PC-3 (cell line): ENCODE data around the gene EXOC6. TPM values are rescaled to one million over a fixed set of nuclear protein-coding genes. Genes with fewer than 3 reads are reported as not detected.
A peak's percentile ranks its signal among the peaks of the same experiment; 100 is the strongest.

Experiments
- ATAC-seq: fragments of 200-7000 bp; cut with Tn5 transposase; 2 replicates; pipeline ENCODE4 v1.9.1; 2020; ENCODE audit warnings: mild to moderate bottlenecking, moderate library complexity
- BruUV-seq: library from RNA; stranded (reverse); fragments of 400-500 nt; replicated peaks from 2 replicates; lab custom pipeline; 2021; lab: Mats Ljungman, UMichigan
- CTCF ChIA-PET: fragments of 300-600 bp; sonication (Branson Sonifier 250); formaldehyde crosslinking; loops from one replicate; lab custom pipeline; 2022; ENCODE audit warnings: antibody characterized with exemption; lab: Charles Lee
- POLR2A ChIA-PET: fragments of 300-600 bp; sonication (Branson Sonifier 250); formaldehyde crosslinking; loops from one replicate; lab custom pipeline; 2022; ENCODE audit warnings: antibody characterized with exemption; ENCODE audit not compliant: unreplicated experiment; lab: Charles Lee
- DNase-seq: peaks from one replicate; pipeline ENCODE4 v3.0.0-alpha.2; 2015
- H2AFZ ChIP-seq: fragments of 300-600 bp; sonication (generic); 2 replicates; pipeline ENCODE4 v1.6.0; 2016; ENCODE audit warnings: antibody characterized with exemption, low read length
- H3F3A ChIP-seq: fragments of 300-600 bp; sonication (generic); one replicate; pipeline ENCODE4 v1.6.0; 2017; ENCODE audit warnings: antibody characterized with exemption, low read length, control low read depth, mild to moderate bottlenecking; ENCODE audit not compliant: unreplicated experiment
- H3K27ac ChIP-seq: fragments of 300-600 bp; sonication (generic); 2 replicates; pipeline ENCODE4 v1.5.1; 2016; ENCODE audit warnings: mild to moderate bottlenecking, low read length
- H3K27me3 ChIP-seq: fragments of 300-600 bp; sonication (generic); 2 replicates; pipeline ENCODE4 v1.6.1; 2016; ENCODE audit warnings: low read length, mixed read lengths
- H3K36me3 ChIP-seq: fragments of 300-600 bp; sonication (generic); 2 replicates; pipeline ENCODE4 v1.6.1; 2016; ENCODE audit warnings: low read depth, mixed run types, low read length, mixed read lengths
- H3K4me1 ChIP-seq: fragments of 300-600 bp; sonication (generic); 2 replicates; pipeline ENCODE4 v1.5.1; 2016; ENCODE audit warnings: low read length; ENCODE audit not compliant: insufficient read depth
- H3K4me2 ChIP-seq: fragments of 300-600 bp; sonication (generic); 2 replicates; pipeline ENCODE4 v1.6.0; 2016; ENCODE audit warnings: low read length
- H3K4me3 ChIP-seq: fragments of 300-600 bp; sonication (generic); 2 replicates; pipeline ENCODE4 v1.5.1; 2016; ENCODE audit warnings: mild to moderate bottlenecking, low read length, mixed read lengths
- H3K79me2 ChIP-seq: fragments of 300-600 bp; sonication (generic); 2 replicates; pipeline ENCODE4 v1.6.1; 2017; ENCODE audit warnings: low read length, mixed read lengths
- H3K9ac ChIP-seq: fragments of 300-600 bp; sonication (generic); 2 replicates; pipeline ENCODE4 v1.6.0; 2016; ENCODE audit warnings: mild to moderate bottlenecking, low read length
- H3K9me2 ChIP-seq: fragments of 300-600 bp; sonication (generic); replicated peaks from 2 replicates; pipeline ENCODE4 v1.6.1; 2016; ENCODE audit warnings: mixed run types, low read length, mixed read lengths
- H3K9me3 ChIP-seq: fragments of 300-600 bp; sonication (generic); 2 replicates; pipeline ENCODE4 v1.6.1; 2016; ENCODE audit warnings: low read length, mixed read lengths
- H4K20me1 ChIP-seq: fragments of 300-600 bp; sonication (generic); 2 replicates; pipeline ENCODE4 v1.6.1; 2016; ENCODE audit warnings: low read length, mixed read lengths
- EZH2 ChIP-seq: fragments of 300-600 bp; sonication (generic); IDR thresholded peaks from one replicate; pipeline ENCODE4 v1.6.1; 2017; ENCODE audit warnings: antibody characterized with exemption, mild to moderate bottlenecking, low read length; ENCODE audit not compliant: unreplicated experiment
- EZH2phosphoT487 ChIP-seq: fragments of 300-600 bp; sonication (generic); IDR thresholded peaks from 2 replicates; pipeline ENCODE4 v1.6.1; 2018; ENCODE audit warnings: mild to moderate bottlenecking, antibody characterized with exemption, low read length, borderline replicate concordance
- intact Hi-C: fragments of 100-400 bp; cut with micrococcal nuclease; formaldehyde crosslinking; loops from 2 replicates; pipeline ENCODE4 v1.9.0; 2023
- total RNA-seq: library from RNA; depleted of rRNA; stranded (reverse); fragments of >200 nt; gene quantifications from 2 replicates; pipeline ENCODE4 v1.2.3, GENCODE V29; 2014
- TF ChIP-seq, protein P1 (sequence below): fragments of 300-600 bp; sonication (generic); conservative IDR thresholded peaks from 2 replicates; pipeline ENCODE4 v1.5.1; 2017; ENCODE audit warnings: antibody characterized with exemption, low read depth, mild to moderate bottlenecking, low read length

EXOC6 gene
- total RNA-seq, 1 experiment from 2014 or later, result 5.7 TPM

DNA sequence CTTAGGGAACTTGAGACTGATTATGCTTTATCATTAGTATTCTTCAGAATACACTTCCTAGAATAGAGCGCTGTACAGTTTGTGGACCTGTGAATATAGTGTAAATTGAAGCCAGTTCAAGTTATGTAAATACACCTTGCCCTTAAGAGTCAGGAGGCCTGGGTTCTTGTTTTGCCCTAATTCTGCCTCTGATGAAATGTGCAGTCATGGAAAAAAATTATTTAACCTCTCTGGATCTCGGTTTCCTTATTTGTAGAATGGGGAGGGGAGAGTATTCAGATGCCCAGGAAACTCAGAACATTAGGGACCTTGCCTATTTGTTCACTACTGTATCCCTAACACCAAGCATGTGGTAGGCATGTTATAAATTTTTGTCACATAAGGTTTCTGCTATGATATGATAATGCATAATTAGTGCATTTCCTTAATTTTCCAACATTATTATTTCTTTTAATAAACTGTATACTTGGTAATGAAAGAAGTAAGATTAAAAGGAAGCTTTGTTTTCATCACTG lies 1.3 kb downstream of the EXOC6 start:
- no peaks in the 10 kb centered on the region for H3K9me3 ChIP-seq
- no peaks in the 10 kb centered on the region for H3K9me2 ChIP-seq
- H3F3A ChIP-seq, result no peaks in the 10 kb centered on the region
- H3K27ac ChIP-seq, result no peak overlapping the region
- no peaks in the 10 kb centered on the region for H4K20me1 ChIP-seq
- TSS peak; percentile 64 for BruUV-seq
- no peak for TF ChIP-seq EZH2phosphoT487
- DNase-seq (no peak), ATAC-seq (no peak)
- H3K4me2 ChIP-seq, result peak overlapping the region; percentile 84
- H3K9ac ChIP-seq, result peak overlapping the region; percentile 82; the same call in 1 of the 2 replicates
- intact Hi-C loops, result no loop called here
- no peaks in the 10 kb centered on the region for H3K36me3 ChIP-seq
- peaks cover 14% of the 10 kb centered on the region for H3K79me2 ChIP-seq
- no peak overlapping the region for H2AFZ ChIP-seq
- POLR2A ChIA-PET, result no interaction called here
- no peaks in the 10 kb centered on the region for H3K27me3 ChIP-seq
- CTCF ChIA-PET, result no interaction called here
- H3K4me1 ChIP-seq, result peaks cover 24% of the 10 kb centered on the region
- peak overlapping the region; percentile 93 for H3K4me3 ChIP-seq

DNA sequence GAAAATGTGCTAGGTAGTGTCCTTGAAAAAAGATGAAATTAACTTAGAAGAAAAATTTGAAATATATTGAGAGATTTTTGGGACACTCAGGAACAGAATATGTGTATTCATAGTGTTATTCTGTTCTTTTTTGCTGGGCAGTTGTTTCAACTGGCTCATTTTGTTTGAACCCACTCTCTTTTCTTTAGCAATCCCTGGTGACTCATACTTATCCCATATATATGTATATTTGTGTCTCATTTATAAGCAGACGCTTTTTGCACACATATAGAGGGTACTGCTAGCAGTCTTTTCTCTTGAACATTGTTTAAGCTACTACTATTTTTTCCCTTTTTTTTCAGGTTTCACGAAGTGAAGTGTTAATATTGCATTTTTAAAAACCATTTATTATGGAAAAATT lies 1.9 kb downstream of the EXOC6 start:
- H3K9me3 ChIP-seq, result no peaks in the 10 kb centered on the region
- ATAC-seq, result no peak
- H3K79me2 ChIP-seq, result peaks cover 18% of the 10 kb centered on the region
- H3K9me2 ChIP-seq, result no peaks in the 10 kb centered on the region
- no peak for TF ChIP-seq EZH2phosphoT487
- no peak for TF ChIP-seq EZH2
- TF ChIP-seq, protein P1, sequence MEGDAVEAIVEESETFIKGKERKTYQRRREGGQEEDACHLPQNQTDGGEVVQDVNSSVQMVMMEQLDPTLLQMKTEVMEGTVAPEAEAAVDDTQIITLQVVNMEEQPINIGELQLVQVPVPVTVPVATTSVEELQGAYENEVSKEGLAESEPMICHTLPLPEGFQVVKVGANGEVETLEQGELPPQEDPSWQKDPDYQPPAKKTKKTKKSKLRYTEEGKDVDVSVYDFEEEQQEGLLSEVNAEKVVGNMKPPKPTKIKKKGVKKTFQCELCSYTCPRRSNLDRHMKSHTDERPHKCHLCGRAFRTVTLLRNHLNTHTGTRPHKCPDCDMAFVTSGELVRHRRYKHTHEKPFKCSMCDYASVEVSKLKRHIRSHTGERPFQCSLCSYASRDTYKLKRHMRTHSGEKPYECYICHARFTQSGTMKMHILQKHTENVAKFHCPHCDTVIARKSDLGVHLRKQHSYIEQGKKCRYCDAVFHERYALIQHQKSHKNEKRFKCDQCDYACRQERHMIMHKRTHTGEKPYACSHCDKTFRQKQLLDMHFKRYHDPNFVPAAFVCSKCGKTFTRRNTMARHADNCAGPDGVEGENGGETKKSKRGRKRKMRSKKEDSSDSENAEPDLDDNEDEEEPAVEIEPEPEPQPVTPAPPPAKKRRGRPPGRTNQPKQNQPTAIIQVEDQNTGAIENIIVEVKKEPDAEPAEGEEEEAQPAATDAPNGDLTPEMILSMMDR, result no peak
- H3K9ac ChIP-seq, result no peak overlapping the region
- H2AFZ ChIP-seq, result no peak overlapping the region
- H3K27me3 ChIP-seq, result no peaks in the 10 kb centered on the region
- no peak overlapping the region for H3K27ac ChIP-seq
- H3K4me2 ChIP-seq, result peak overlapping the region; percentile 84
- H4K20me1 ChIP-seq, result no peaks in the 10 kb centered on the region
- H3K4me1 ChIP-seq, result peaks cover 24% of the 10 kb centered on the region
- no peaks in the 10 kb centered on the region for H3K36me3 ChIP-seq
- H3K4me3 ChIP-seq, result peak overlapping the region; percentile 93; the same call in 1 of the 2 replicates
- POLR2A ChIA-PET, result no interaction called here
- CTCF ChIA-PET, result no interaction called here
- intact Hi-C loops, result no loop called here
- BruUV-seq, result no TSS peak
- peak; percentile 23 for DNase-seq
- H3F3A ChIP-seq, result no peaks in the 10 kb centered on the region

DNA sequence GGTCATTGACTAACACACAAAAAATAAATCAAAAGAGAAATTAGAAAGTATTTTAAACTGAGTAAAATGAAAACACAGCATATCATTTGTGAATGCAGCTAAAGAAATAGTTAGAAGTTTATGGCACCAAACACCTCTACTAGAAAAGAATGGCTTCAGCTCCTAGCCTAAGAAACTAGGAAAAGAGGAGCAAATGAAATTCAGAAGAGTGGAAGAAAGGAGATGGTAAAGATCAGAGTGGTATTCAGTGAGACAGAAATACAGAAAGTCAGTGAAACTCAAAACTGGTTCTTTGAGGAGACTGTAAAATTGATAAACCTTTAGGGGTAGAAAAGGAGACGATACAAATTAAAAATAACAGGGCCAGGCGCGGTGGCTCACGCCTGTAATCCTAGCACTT lies 2.7 kb downstream of the EXOC6 start:
- ChIA-PET CTCF (no interaction called here), POLR2A (no interaction called here)
- Histone ChIP-seq H3K36me3 (no peaks in the 10 kb centered on the region), H3K4me1 (peaks cover 24% of the 10 kb centered on the region), H3K27ac (no peak overlapping the region), H3K9me3 (no peaks in the 10 kb centered on the region), H3K27me3 (no peaks in the 10 kb centered on the region), H3K4me2 (no peak overlapping the region), H3K9me2 (no peaks in the 10 kb centered on the region), H3K79me2 (peaks cover 26% of the 10 kb centered on the region), H2AFZ (no peak overlapping the region), H3K9ac (no peak overlapping the region), H4K20me1 (no peaks in the 10 kb centered on the region), H3K4me3 (no peak overlapping the region), H3F3A (no peaks in the 10 kb centered on the region)
- intact Hi-C loops, result no loop called here
- TF ChIP-seq EZH2, result no peak
- TF ChIP-seq, protein P1, result no peak
- no peak for TF ChIP-seq EZH2phosphoT487
- DNase-seq (no peak), ATAC-seq (no peak)
- BruUV-seq, result no TSS peak
